Gastrocnemius medialis (tissue), 4 donors: ENCODE data around the gene MSTO1. TPM values are rescaled to one million over a fixed set of nuclear protein-coding genes. Genes with fewer than 3 reads are reported as not detected.

Source experiments
- total RNA-seq, 4 donors: library from RNA; depleted of rRNA; stranded (reverse); fragments of >200 nt; gene quantifications; one replicate each; pipeline versions ENCODE4 v1.1.0 to v1.2.3, GENCODE V29; 2016

MSTO1 gene
- total RNA-seq, 4 donors from 2014 or later = 1.7 to 3.1 (median 2.3) TPM

Other genes starting within 250 kb of the MSTO1 start
- gene ASH1L, start 47.4 kb upstream of the MSTO1 start, total RNA-seq = 10 to 100 TPM; 43.7 to 57.1 (median 52.0) TPM
- gene YY1AP1, start 78.6 kb downstream of the MSTO1 start, total RNA-seq = 100 to 1,000 TPM in 2 of 4 donors, 10 to 100 TPM in 2; 81.6 to 162 (median 120) TPM
- gene DAP3, start 78.9 kb downstream of the MSTO1 start, total RNA-seq = 100 to 1,000 TPM; 158 to 204 (median 186) TPM
- gene GON4L, start 247.0 kb downstream of the MSTO1 start, total RNA-seq = 10 to 100 TPM; 17.2 to 36.1 (median 19.9) TPM
- gene SYT11, start 249.3 kb downstream of the MSTO1 start, total RNA-seq = 1 to 10 TPM; 2.4 to 5.3 (median 3.1) TPM